Ramos (cell line): ENCODE data around the gene MAPKAP1.
"Not testable (repeated sequence)": the region's sequence is repeated elsewhere in the genome, so short reads cannot be mapped to it uniquely, and the experiment has no call there.

Experiments
- in situ Hi-C: fragments of 300-500 bp; cut with MboI; formaldehyde crosslinking; loops from one replicate; pipeline ENCODE4 v1.14.3; 2022; ENCODE audit warnings: low sequenced_read_pairs; ENCODE audit not compliant: unreplicated experiment

MAPKAP1 gene

GRCh38 chr9:125574126-125574877 lies 132.7 kb downstream of the MAPKAP1 start:
- in situ Hi-C loops = no loop called here

GRCh38 chr9:125572461-125572860 lies 134.5 kb downstream of the MAPKAP1 start:
- in situ Hi-C loops = not testable (repeated sequence)

GRCh38 chr9:125571824-125572223 lies 135.2 kb downstream of the MAPKAP1 start:
- in situ Hi-C loops = not testable (repeated sequence)

- in situ Hi-C loops = no loop called here
These were observed 136.8 kb downstream of the MAPKAP1 start for GRCh38 chr9:125570246-125570645.

- in situ Hi-C loops = no loop called here
These were observed 138.4 kb downstream of the MAPKAP1 start for GRCh38 chr9:125568621-125569020.

GRCh38 chr9:125566051-125566450 lies 141.0 kb downstream of the MAPKAP1 start:
- in situ Hi-C loops = not testable (repeated sequence)

- in situ Hi-C loops = no loop called here
These were observed 141.9 kb downstream of the MAPKAP1 start for GRCh38 chr9:125565126-125565525.

- in situ Hi-C loops = no loop called here
These were observed 142.4 kb downstream of the MAPKAP1 start for GRCh38 chr9:125564631-125565030.

- in situ Hi-C loops = no loop called here
These were observed 145.4 kb downstream of the MAPKAP1 start for GRCh38 chr9:125561509-125562148.

DNA sequence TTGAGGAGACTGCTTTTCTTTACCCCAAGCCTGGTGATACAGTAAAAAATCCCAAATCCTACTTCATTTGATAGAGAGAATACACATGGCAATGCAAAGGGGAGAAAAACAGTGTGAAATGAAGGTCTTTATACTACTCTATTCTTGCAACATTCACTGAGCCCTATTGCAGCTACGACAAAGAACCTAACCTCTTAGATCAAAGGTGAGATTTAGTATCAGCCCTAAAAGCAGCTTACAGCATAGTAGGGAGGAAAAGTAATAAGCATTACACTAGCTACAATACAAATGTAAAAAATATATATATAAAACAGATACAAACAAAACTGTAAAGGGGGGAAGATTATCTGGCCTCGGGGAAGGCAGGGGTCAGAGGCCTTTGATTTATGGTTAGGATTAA lies 147.1 kb downstream of the MAPKAP1 start:
- in situ Hi-C loops = no loop called here

DNA sequence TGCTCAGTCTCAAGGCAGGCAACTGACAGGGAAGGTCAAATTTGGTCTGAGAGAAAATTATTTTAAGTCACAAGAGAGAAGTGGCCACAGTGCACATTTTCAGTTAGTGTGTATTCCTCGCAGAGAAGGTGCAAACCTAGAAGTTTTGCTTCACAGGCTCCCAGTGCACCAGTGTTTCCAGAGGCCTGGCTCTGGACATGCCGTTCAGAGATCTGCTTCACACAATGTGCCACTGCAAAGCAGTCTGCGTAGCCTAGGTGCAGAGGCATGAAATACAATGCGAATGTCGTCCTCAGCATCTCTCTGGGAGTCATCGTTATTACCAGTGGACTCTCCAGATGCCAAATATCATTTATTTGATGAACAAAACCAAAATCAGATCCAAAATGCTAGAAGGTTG lies 147.8 kb downstream of the MAPKAP1 start:
- in situ Hi-C loops = no loop called here

GRCh38 chr9:125558453-125559092 lies 148.4 kb downstream of the MAPKAP1 start:
- in situ Hi-C loops = no loop called here

DNA sequence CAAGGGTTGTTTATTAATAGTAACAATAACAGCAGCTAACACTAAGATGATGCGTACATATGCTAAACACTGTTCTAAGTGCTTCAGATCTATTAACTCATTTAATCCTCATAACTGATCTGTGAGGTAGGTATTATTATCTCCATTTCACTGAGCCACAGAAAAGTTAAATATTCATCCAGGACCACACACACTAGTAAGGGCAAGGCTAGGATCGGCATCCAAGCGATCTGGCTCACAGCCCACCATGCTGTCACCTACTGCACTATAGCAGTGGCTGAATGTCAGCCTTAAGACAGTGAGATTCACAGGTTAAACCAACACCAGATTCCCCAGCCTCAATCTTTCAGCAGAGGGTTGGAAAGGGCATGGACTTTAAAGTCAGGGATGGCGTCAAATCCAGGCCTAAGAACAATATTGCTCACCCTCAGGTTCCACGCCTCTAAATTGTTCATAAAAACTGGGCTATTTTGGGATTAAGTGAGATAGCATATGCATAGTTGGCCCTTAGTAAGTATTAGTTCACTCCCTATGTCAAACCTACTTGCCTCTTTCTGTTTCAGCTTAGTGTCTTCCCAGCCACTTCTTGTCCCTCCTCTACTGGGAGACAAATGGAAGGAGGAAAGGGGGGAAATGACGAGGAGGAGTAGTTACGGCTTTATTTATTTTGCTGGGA lies 150.8 kb downstream of the MAPKAP1 start:
- in situ Hi-C loops = no loop called here

DNA sequence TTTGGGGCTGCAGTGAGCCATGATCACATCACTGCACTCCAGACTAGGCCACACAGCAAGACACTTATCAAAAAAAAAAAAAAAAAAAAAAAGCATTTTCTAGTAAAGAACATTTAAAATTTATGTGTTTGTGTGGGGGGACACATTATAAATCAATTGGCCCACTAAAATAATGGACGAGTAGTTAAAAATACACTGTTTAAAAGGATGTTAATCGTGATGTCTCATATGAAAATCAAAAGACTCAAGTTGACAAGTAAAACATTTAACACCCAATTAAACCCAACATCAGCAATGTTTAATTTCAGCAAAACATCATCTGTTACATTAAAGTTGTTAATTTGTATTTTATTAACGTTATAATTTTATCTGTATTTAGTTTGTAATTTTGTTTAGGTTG lies 152.3 kb downstream of the MAPKAP1 start:
- in situ Hi-C loops = no loop called here

- in situ Hi-C loops = no loop called here
These were observed 155.2 kb downstream of the MAPKAP1 start for GRCh38 chr9:125551781-125552180.

GRCh38 chr9:125549891-125550885 lies 156.8 kb downstream of the MAPKAP1 start:
- in situ Hi-C loops = no loop called here

DNA sequence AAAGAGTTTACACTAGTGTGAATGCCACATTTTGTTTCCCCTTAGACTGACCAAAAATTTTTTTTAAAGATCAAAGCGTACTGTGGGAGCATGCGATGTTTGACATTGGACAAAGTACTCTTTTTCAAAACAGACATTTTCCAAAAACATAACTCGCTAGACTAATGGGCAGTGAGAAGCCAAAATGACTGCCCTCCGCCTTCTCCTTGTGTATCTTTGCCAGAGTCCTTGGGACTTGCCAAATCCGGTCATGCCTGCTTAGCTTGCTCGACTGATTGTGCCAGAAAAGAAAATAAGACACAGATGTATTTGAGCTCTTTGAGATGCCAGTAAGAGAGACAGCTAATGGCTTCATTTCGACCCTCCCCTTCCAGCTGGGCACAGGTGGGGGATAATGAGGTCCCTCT lies 157.5 kb downstream of the MAPKAP1 start:
- in situ Hi-C loops = no loop called here

DNA sequence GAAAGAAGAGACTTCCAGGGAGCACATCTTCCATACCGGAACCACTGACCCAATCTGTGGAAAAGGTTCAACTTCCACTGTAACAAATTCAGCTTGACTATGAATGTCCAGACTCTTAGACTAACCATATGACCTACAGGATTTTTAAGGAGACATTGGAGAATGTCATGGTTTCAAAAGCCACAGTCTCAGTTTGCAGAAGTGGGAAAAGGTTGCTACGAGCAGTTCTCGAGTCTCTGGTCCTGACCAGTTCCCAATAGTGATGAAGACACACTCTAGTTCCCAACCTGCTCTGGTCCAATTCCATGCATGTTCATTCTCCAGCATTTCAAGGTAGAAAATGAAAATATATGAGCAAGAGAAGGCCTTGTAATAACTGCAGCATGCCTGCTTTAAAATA lies 158.0 kb downstream of the MAPKAP1 start:
- in situ Hi-C loops = no loop called here

DNA sequence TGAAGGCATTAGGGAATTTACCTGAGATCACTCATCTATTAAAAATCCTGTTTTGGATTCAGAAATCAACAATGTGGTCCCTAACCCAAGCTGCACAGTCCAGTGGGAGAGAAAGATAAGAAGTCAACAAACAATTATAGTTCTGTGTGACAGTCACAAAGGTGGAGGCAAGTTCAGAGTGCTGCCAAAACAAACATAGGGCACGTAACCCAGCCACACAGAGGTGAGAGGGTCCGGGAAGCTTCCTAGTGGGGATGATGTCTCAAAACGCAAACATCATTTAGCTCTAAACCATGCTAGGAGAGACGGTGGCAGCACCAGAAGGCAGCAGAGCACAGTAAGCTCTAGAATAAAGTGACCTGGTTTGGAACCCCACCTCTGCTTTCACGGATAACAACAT lies 158.9 kb downstream of the MAPKAP1 start:
- in situ Hi-C loops = no loop called here

- in situ Hi-C loops = no loop called here
These were observed 159.6 kb downstream of the MAPKAP1 start for GRCh38 chr9:125547368-125547767.
